ENCODE measurements around the gene GRM3. TPM values are rescaled to one million over a fixed set of nuclear protein-coding genes. Genes with fewer than 3 reads are reported as not detected.

The GRM3 gene
- total and polyA plus RNA-seq, 7 experiments from 2014 or later, result not detected

DNA sequence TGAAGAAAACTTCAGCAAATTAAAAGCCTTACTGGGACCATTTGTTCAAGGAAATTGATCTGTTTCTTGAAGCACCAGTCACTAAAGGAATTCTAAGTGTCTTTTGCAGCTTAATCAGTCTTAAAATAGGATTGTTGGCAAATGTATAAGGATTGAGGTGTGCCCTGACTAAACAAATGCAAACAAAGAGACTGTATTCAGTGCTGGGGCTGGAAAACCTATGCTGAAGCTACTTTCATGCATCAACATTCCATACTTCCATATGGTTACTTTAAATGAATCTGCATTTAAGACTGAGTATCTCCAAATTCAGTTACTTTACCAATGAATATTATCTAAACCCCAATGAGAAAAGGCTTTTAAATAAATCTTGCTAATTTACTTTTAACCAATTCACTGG is 232.4 kb downstream of the GRM3 start:
- ATAC-seq, result no peak
- Histone ChIP-seq H3K4me1 (ENCODE audit: control insufficient read depth in 2 of 2, insufficient read depth in 2 of 2, low read length in 2 of 2) (no peaks in the 10 kb centered on the region), H3K36me3 (ENCODE audit: control insufficient read depth in 2 of 3, insufficient read depth in 3 of 3, low read length in 3 of 3) (no peaks in the 10 kb centered on the region), H3K27me3 (ENCODE audit: control insufficient read depth in 2 of 2, insufficient read depth in 2 of 2, low read length in 2 of 2) (no peaks in the 10 kb centered on the region), H3K9me3 (ENCODE audit: control insufficient read depth in 2 of 3, low read length in 3 of 3) (no peaks in the 10 kb centered on the region), H3K27ac (ENCODE audit: low read depth, low read length) (no peak overlapping the region), H3K4me3 (ENCODE audit: low read length) (no peak overlapping the region)
- no peak overlapping the region for H3K27ac Mint-ChIP-seq
- ChIA-PET CTCF (no interaction called here), POLR2A (no interaction called here)
- no peak for DNase-seq
- H3K36me3 Mint-ChIP-seq, result no peaks in the 10 kb centered on the region
- H3K4me3 Mint-ChIP-seq, result no peak overlapping the region
- H3K4me1 Mint-ChIP-seq, result no peaks in the 10 kb centered on the region
- peaks cover 0 to 15% (median 0%) of the 10 kb centered on the region in 5 donors for H3K27me3 Mint-ChIP-seq
- peaks cover 0 to 8% (median 0%) of the 10 kb centered on the region in 11 donors for H3K9me3 Mint-ChIP-seq
- intact Hi-C loops (cut with micrococcal nuclease), result no loop called here

DNA sequence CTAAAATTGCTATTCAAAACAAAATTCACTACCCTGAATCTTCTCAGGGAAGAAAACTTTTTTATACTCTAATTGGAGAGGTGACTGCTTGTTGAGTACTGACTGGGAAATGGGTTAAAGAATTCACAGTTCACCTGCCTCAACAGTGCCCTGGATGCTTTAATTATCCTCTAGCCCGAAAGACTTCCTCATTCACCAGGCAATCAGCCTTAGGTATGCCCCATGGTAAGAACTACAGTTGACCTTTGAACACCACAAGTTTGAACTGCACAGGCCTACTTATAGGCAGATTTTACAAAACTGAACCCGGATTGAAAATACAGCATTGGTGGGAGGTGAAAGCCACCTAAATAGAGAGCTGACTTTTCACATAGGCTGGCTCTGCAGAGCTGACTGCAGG is 240.4 kb downstream of the GRM3 start:
- ChIA-PET POLR2A (no interaction called here), CTCF (no interaction called here)
- Mint-ChIP-seq H3K9me3 (peaks cover 0 to 3% (median 0%) of the 10 kb centered on the region in 11 donors), H3K4me3 (no peak overlapping the region), H3K36me3 (peaks cover 0 to 3% (median 0%) of the 10 kb centered on the region in 5 donors), H3K4me1 (no peaks in the 10 kb centered on the region), H3K27me3 (peaks cover 0 to 9% (median 0%) of the 10 kb centered on the region in 5 donors), H3K27ac (no peak overlapping the region)
- no peaks in the 10 kb centered on the region for H3K36me3 ChIP-seq (ENCODE audit: control insufficient read depth in 2 of 3, insufficient read depth in 3 of 3, low read length in 3 of 3)
- no peaks in the 10 kb centered on the region for H3K4me1 ChIP-seq (ENCODE audit: control insufficient read depth in 2 of 2, insufficient read depth in 2 of 2, low read length in 2 of 2)
- H3K9me3 ChIP-seq (ENCODE audit: control insufficient read depth in 2 of 3, low read length in 3 of 3), result no peaks in the 10 kb centered on the region
- no peak overlapping the region for H3K4me3 ChIP-seq (ENCODE audit: low read length)
- H3K27me3 ChIP-seq (ENCODE audit: control insufficient read depth in 2 of 2, insufficient read depth in 2 of 2, low read length in 2 of 2), result no peaks in the 10 kb centered on the region
- H3K27ac ChIP-seq (ENCODE audit: low read depth, low read length), result no peak overlapping the region
- DNase-seq, result no peak
- intact Hi-C loops (cut with micrococcal nuclease), result no loop called here
- ATAC-seq, result no peak

GRCh38 chr7:86889501-86889900 is 245.8 kb downstream of the GRM3 start:
- no peaks in the 10 kb centered on the region for H3K4me1 Mint-ChIP-seq
- no peak overlapping the region for H3K27ac Mint-ChIP-seq
- peaks cover 0 to 3% (median 0%) of the 10 kb centered on the region in 5 donors for H3K36me3 Mint-ChIP-seq
- DNase-seq, result no peak
- H3K27ac ChIP-seq (ENCODE audit: low read depth, low read length), result no peak overlapping the region
- no peaks in the 10 kb centered on the region for H3K4me1 ChIP-seq (ENCODE audit: control insufficient read depth in 2 of 2, insufficient read depth in 2 of 2, low read length in 2 of 2)
- H3K9me3 Mint-ChIP-seq, result peaks cover 0 to 3% (median 0%) of the 10 kb centered on the region in 11 donors
- no peaks in the 10 kb centered on the region for H3K27me3 ChIP-seq (ENCODE audit: control insufficient read depth in 2 of 2, insufficient read depth in 2 of 2, low read length in 2 of 2)
- H3K9me3 ChIP-seq (ENCODE audit: control insufficient read depth in 2 of 3, low read length in 3 of 3), result no peaks in the 10 kb centered on the region
- H3K4me3 ChIP-seq (ENCODE audit: low read length), result no peak overlapping the region
- POLR2A ChIA-PET, result no interaction called here
- H3K27me3 Mint-ChIP-seq, result no peaks in the 10 kb centered on the region
- H3K4me3 Mint-ChIP-seq, result no peak overlapping the region
- CTCF ChIA-PET, result no interaction called here
- H3K36me3 ChIP-seq (ENCODE audit: control insufficient read depth in 2 of 3, insufficient read depth in 3 of 3, low read length in 3 of 3), result no peaks in the 10 kb centered on the region
- ATAC-seq, result no peak
- intact Hi-C loops (cut with micrococcal nuclease), result no loop called here

DNA sequence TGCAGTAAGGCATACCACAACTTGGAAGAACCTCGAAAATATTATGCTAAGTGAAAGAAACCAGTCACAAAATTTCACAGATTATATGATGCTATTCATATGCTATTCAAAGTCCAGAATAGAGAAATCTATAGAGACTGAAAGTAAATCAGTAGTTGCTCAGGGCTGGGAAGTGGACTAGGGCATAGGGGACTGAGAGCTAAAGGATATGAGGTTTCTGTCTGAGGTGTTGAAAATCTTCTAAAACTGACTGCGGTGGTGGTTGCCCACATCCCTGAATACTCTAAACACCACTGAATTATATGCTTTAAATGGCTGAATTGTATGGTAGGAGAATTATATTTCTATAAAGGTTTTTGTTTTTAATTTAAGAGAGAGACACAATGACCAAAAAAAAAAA is 254.5 kb downstream of the GRM3 start:
- POLR2A ChIA-PET, result no interaction called here
- H3K27me3 Mint-ChIP-seq, result peaks cover 0 to 4% (median 0%) of the 10 kb centered on the region in 5 donors
- ATAC-seq, result no peak

GRCh38 chr7:86900886-86901285 is 257.2 kb downstream of the GRM3 start:
- intact Hi-C loops (cut with micrococcal nuclease), result loop anchor here in 1 of 2 donors (10.0 kb wide), 1 partner anchor 1006 kb away; no protein-coding TSS in a partner anchor
- Mint-ChIP-seq H3K27me3 (peaks cover 0 to 11% (median 3%) of the 10 kb centered on the region in 5 donors), H3K4me1 (peaks cover 0 to 4% (median 0%) of the 10 kb centered on the region in 7 donors), H3K27ac (no peak overlapping the region), H3K4me3 (no peak overlapping the region), H3K36me3 (peaks cover 0 to 3% (median 0%) of the 10 kb centered on the region in 5 donors), H3K9me3 (peaks cover 0 to 2% (median 0%) of the 10 kb centered on the region in 11 donors)
- Histone ChIP-seq H3K36me3 (ENCODE audit: control insufficient read depth in 2 of 3, insufficient read depth in 3 of 3, low read length in 3 of 3) (no peaks in the 10 kb centered on the region), H3K9me3 (ENCODE audit: control insufficient read depth in 2 of 3, low read length in 3 of 3) (no peaks in the 10 kb centered on the region), H3K27me3 (ENCODE audit: control insufficient read depth in 2 of 2, insufficient read depth in 2 of 2, low read length in 2 of 2) (no peaks in the 10 kb centered on the region), H3K4me3 (ENCODE audit: low read length) (no peak overlapping the region), H3K4me1 (ENCODE audit: control insufficient read depth in 2 of 2, insufficient read depth in 2 of 2, low read length in 2 of 2) (no peaks in the 10 kb centered on the region), H3K27ac (ENCODE audit: low read depth, low read length) (no peak overlapping the region)
- POLR2A ChIA-PET, result no interaction called here
- CTCF ChIA-PET, result no interaction called here
- no peak for ATAC-seq
- no peak for DNase-seq

More for the DNA sequence above, 254.5 kb downstream of the GRM3 start:
- Histone ChIP-seq H3K36me3 (ENCODE audit: control insufficient read depth in 2 of 3, insufficient read depth in 3 of 3, low read length in 3 of 3) (no peaks in the 10 kb centered on the region), H3K27ac (ENCODE audit: low read depth, low read length) (no peak overlapping the region), H3K4me3 (ENCODE audit: low read length) (no peak overlapping the region), H3K27me3 (ENCODE audit: control insufficient read depth in 2 of 2, insufficient read depth in 2 of 2, low read length in 2 of 2) (no peaks in the 10 kb centered on the region), H3K4me1 (ENCODE audit: control insufficient read depth in 2 of 2, insufficient read depth in 2 of 2, low read length in 2 of 2) (no peaks in the 10 kb centered on the region), H3K9me3 (ENCODE audit: control insufficient read depth in 2 of 3, low read length in 3 of 3) (no peaks in the 10 kb centered on the region)
- H3K36me3 Mint-ChIP-seq, result peaks cover 0 to 3% (median 0%) of the 10 kb centered on the region in 5 donors
- no peak overlapping the region for H3K27ac Mint-ChIP-seq
- CTCF ChIA-PET, result interaction anchor here (0.5 kb wide), 1 partner anchor 1191 kb away, joined by 3 read pairs; no protein-coding TSS in a partner anchor
- DNase-seq, result no peak
- intact Hi-C loops (cut with micrococcal nuclease), result no loop called here
- no peaks in the 10 kb centered on the region for H3K9me3 Mint-ChIP-seq
- no peak overlapping the region for H3K4me3 Mint-ChIP-seq
- H3K4me1 Mint-ChIP-seq, result peaks cover 0 to 4% (median 0%) of the 10 kb centered on the region in 7 donors

- ChIA-PET CTCF (interaction anchor here (1.4 kb wide), 1 partner anchor 10 kb away, joined by 5 read pairs; no protein-coding TSS in a partner anchor), POLR2A (no interaction called here)
- no peaks in the 10 kb centered on the region for H3K9me3 ChIP-seq (ENCODE audit: control insufficient read depth in 2 of 3, low read length in 3 of 3)
- peaks cover 0 to 2% (median 0%) of the 10 kb centered on the region in 7 donors for H3K4me1 Mint-ChIP-seq
- H3K4me3 ChIP-seq (ENCODE audit: low read length), result no peak overlapping the region
- no peaks in the 10 kb centered on the region for H3K36me3 ChIP-seq (ENCODE audit: control insufficient read depth in 2 of 3, insufficient read depth in 3 of 3, low read length in 3 of 3)
- H3K36me3 Mint-ChIP-seq, result no peaks in the 10 kb centered on the region
- DNase-seq (no peak), ATAC-seq (no peak)
- H3K27ac Mint-ChIP-seq, result no peak overlapping the region
- H3K9me3 Mint-ChIP-seq, result peaks cover 0 to 3% (median 0%) of the 10 kb centered on the region in 11 donors
- no peaks in the 10 kb centered on the region for H3K4me1 ChIP-seq (ENCODE audit: control insufficient read depth in 2 of 2, insufficient read depth in 2 of 2, low read length in 2 of 2)
- no peak overlapping the region for H3K27ac ChIP-seq (ENCODE audit: low read depth, low read length)
- no peaks in the 10 kb centered on the region for H3K27me3 ChIP-seq (ENCODE audit: control insufficient read depth in 2 of 2, insufficient read depth in 2 of 2, low read length in 2 of 2)
- H3K4me3 Mint-ChIP-seq, result no peak overlapping the region
- H3K27me3 Mint-ChIP-seq, result peaks cover 0 to 9% (median 6%) of the 10 kb centered on the region in 5 donors
- intact Hi-C loops (cut with micrococcal nuclease), result loop anchor here in 1 of 2 donors (10.0 kb wide), 1 partner anchor 1010 kb away; no protein-coding TSS in a partner anchor
Measured at GRCh38 chr7:86904949-86905834, 261.5 kb downstream of the GRM3 start.

Measured in naive thymus-derived CD4-positive, alpha-beta T cell (primary cell).